Loucy (cell line): Measurements from ENCODE around the gene OCLN.
"Not testable (repeated sequence)": the region's sequence is repeated elsewhere in the genome, so short reads cannot be mapped to it uniquely, and the experiment has no call there.

Experiments
- H2AFZ ChIP-seq: fragments of 200-600 bp; sonication (generic); 2 replicates; pipeline ENCODE4 v1.6.0; 2016; ENCODE audit warnings: antibody characterized with exemption, mild to moderate bottlenecking, low read length, moderate library complexity
- H3F3A ChIP-seq: fragments of 200-600 bp; 2 replicates; pipeline ENCODE4 v1.6.0; 2016; ENCODE audit warnings: antibody characterized with exemption, low read depth, mild to moderate bottlenecking
- H3K27me3 ChIP-seq: fragments of 200-600 bp; sonication (generic); 2 replicates; pipeline ENCODE4 v1.6.1; 2014; ENCODE audit warnings: low read length, mild to moderate bottlenecking; ENCODE audit not compliant: insufficient read depth, poor library complexity, severe bottlenecking
- H3K36me3 ChIP-seq: fragments of 200-600 bp; sonication (generic); 2 replicates; pipeline ENCODE4 v1.6.1; 2016; ENCODE audit warnings: low read length; ENCODE audit not compliant: insufficient read depth
- H3K4me1 ChIP-seq: fragments of 200-600 bp; sonication (generic); 2 replicates; pipeline ENCODE4 v1.5.1; 2014; ENCODE audit warnings: low read length, mild to moderate bottlenecking; ENCODE audit not compliant: insufficient read depth, poor library complexity, severe bottlenecking
- H3K4me2 ChIP-seq: fragments of 200-600 bp; sonication (generic); 2 replicates; pipeline ENCODE4 v1.6.0; 2014; ENCODE audit warnings: antibody characterized with exemption, low read length, low read depth, mild to moderate bottlenecking; ENCODE audit not compliant: poor library complexity, severe bottlenecking
- H3K4me3 ChIP-seq: fragments of 200-600 bp; sonication (generic); 2 replicates; pipeline ENCODE4 v1.5.1; 2014; ENCODE audit warnings: low read length, mild to moderate bottlenecking, mixed read lengths; ENCODE audit not compliant: poor library complexity, severe bottlenecking
- H3K79me2 ChIP-seq: fragments of 200-600 bp; sonication (generic); 2 replicates; pipeline ENCODE4 v1.6.1; 2014; ENCODE audit warnings: low read length; ENCODE audit not compliant: insufficient read depth
- H3K9ac ChIP-seq: fragments of 200-600 bp; sonication (generic); 2 replicates; pipeline ENCODE4 v1.6.0; 2014; ENCODE audit warnings: mild to moderate bottlenecking, low read depth, low read length, moderate library complexity; ENCODE audit not compliant: poor library complexity, severe bottlenecking
- H3K9me2 ChIP-seq: fragments of 200-600 bp; sonication (generic); replicated peaks from 2 replicates; pipeline ENCODE4 v1.6.1; 2016; ENCODE audit warnings: low read depth, low read length, mixed read lengths
- H3K9me3 ChIP-seq: fragments of 200-600 bp; sonication (generic); 2 replicates; pipeline ENCODE4 v1.6.1; 2014; ENCODE audit warnings: mild to moderate bottlenecking, antibody characterized with exemption, low read length, low read depth; ENCODE audit not compliant: insufficient read depth
- H4K20me1 ChIP-seq: fragments of 200-600 bp; sonication (generic); 2 replicates; pipeline ENCODE4 v1.6.0; 2014; ENCODE audit warnings: antibody characterized with exemption, low read length, mild to moderate bottlenecking; ENCODE audit not compliant: insufficient read depth, poor library complexity, severe bottlenecking
- EZH2phosphoT487 ChIP-seq: fragments of 200-600 bp; IDR thresholded peaks from 2 replicates; pipeline ENCODE4 v1.6.1; 2018; ENCODE audit warnings: antibody characterized with exemption, mild to moderate bottlenecking, moderate library complexity, borderline replicate concordance
- TF ChIP-seq, protein P1 (sequence below): fragments of 200-600 bp; sonication (generic); conservative IDR thresholded peaks from 2 replicates; pipeline ENCODE4 v1.5.1; 2014; ENCODE audit warnings: mild to moderate bottlenecking, antibody characterized with exemption, low read length

The OCLN gene

DNA sequence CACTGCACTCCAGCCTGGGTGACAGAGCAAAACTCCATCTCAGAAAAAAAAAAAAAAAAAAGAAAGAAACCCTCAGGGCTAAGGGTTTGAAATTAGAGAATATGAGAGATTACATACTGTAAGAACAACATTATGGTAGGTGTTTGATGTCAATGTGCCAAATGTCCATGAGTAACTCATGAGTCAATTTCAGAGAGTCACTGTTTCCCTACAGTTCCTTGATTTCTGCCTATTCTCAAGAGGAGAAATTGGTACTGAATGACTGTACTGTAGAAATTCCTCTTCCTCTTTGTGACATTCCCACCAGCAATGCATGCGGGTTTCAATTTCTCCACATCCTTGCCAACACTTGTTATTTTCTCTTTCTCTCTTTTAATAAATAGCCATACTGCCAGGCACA is 42.5 kb upstream of the OCLN start:
- TF ChIP-seq, protein P1, sequence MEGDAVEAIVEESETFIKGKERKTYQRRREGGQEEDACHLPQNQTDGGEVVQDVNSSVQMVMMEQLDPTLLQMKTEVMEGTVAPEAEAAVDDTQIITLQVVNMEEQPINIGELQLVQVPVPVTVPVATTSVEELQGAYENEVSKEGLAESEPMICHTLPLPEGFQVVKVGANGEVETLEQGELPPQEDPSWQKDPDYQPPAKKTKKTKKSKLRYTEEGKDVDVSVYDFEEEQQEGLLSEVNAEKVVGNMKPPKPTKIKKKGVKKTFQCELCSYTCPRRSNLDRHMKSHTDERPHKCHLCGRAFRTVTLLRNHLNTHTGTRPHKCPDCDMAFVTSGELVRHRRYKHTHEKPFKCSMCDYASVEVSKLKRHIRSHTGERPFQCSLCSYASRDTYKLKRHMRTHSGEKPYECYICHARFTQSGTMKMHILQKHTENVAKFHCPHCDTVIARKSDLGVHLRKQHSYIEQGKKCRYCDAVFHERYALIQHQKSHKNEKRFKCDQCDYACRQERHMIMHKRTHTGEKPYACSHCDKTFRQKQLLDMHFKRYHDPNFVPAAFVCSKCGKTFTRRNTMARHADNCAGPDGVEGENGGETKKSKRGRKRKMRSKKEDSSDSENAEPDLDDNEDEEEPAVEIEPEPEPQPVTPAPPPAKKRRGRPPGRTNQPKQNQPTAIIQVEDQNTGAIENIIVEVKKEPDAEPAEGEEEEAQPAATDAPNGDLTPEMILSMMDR, result no peak
- no peak for TF ChIP-seq EZH2phosphoT487
- H3K9me3 ChIP-seq, result no peaks in the 10 kb centered on the region
- H3K9ac ChIP-seq, result no peak overlapping the region
- H3K4me3 ChIP-seq, result no peak overlapping the region
- H3K27me3 ChIP-seq, result no peaks in the 10 kb centered on the region
- H3K36me3 ChIP-seq, result no peaks in the 10 kb centered on the region
- no peaks in the 10 kb centered on the region for H3K9me2 ChIP-seq
- no peak overlapping the region for H3K4me2 ChIP-seq
- no peaks in the 10 kb centered on the region for H3K4me1 ChIP-seq
- no peaks in the 10 kb centered on the region for H3K79me2 ChIP-seq
- no peaks in the 10 kb centered on the region for H4K20me1 ChIP-seq
- no peaks in the 10 kb centered on the region for H3F3A ChIP-seq
- no peak overlapping the region for H2AFZ ChIP-seq

DNA sequence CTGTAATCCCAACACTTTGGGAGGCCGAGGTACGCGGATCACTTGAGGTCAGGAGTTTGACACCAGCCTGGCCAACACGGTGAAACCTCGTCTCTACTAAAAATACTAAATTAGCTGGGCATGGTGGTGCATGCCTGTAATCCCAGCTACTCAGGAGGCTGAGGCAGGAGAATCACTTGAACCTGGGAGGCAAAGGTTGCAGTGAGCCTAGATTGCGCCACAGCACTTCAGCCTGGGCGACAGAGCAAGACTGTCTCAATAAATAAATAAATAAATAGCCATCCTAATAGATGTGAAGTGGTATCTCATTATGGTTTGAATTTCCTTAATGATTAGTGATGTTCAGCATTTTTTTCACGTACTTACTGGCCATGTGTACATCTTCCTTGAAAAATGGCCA is 42.1 kb upstream of the OCLN start:
- not testable (repeated sequence) for H3K79me2 ChIP-seq, H3K4me2 ChIP-seq, H3K36me3 ChIP-seq, H3K9me3 ChIP-seq, H3K9me2 ChIP-seq, H3K27me3 ChIP-seq, H3K4me1 ChIP-seq, H3F3A ChIP-seq, H3K9ac ChIP-seq, H3K4me3 ChIP-seq, H2AFZ ChIP-seq, H4K20me1 ChIP-seq

DNA sequence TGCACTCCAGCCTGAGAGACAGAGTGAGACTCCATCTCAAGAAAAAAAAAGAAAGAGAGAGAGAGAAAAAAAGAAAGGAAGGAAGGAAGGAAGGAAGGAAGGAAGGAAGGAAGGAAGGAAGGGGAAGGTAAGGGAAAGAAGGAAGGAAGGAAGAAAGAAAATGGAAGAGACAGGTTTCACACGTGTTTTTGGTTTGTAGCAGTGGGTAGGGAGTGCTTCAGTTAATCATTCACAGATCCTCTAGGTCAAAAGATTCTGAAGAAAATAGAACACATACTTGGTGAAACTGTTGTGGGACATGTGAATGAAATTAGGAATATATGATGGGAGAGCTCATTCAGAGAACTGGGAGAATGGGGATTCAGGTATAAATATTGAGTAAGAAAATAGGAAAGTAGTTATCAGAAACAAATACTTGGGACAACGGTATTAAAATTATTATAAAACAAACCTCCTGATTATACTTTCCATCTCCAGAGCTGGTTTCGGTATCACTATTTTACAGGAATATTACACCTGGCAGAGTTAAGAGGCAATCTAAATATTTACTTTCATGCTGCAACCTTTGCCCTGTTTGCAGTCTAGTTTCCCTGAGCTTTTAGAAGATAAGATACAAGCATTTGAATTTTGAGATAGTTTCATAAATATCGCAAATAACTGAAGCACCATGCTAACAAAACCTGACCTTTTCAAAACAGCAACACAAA is 40.5 kb upstream of the OCLN start:
- TF ChIP-seq, protein P1, result no peak
- TF ChIP-seq EZH2phosphoT487, result no peak
- Histone ChIP-seq H3K9me3 (no peaks in the 10 kb centered on the region), H2AFZ (no peak overlapping the region), H3K36me3 (no peaks in the 10 kb centered on the region), H3F3A (no peaks in the 10 kb centered on the region), H3K9ac (no peak overlapping the region), H3K4me3 (no peak overlapping the region), H3K27me3 (no peaks in the 10 kb centered on the region), H3K9me2 (no peaks in the 10 kb centered on the region), H3K4me2 (no peak overlapping the region), H3K79me2 (no peaks in the 10 kb centered on the region), H3K4me1 (no peaks in the 10 kb centered on the region), H4K20me1 (no peaks in the 10 kb centered on the region)

DNA sequence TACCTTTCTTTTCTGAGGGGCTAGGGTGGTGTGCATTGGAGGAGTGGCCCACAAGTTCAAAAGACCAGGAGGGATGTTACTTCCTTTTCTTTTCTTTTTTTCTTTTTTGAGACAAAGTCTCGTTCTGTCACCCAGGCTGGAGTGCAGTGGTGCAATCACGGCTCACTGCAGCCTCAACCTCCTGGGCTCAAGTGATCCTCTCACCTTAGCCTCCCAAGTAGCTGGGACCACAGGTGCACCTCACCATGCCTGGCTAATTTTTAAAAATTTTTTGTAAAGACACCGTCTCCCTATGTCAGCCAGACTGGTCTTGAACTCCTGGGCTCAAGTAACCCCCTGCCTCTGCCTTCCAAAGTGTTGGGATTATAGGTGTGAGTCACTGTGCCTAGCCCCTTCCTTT is 39.1 kb upstream of the OCLN start:
- not testable (repeated sequence) for H2AFZ ChIP-seq, H3F3A ChIP-seq, H3K9ac ChIP-seq, H3K36me3 ChIP-seq, H3K9me3 ChIP-seq, H3K27me3 ChIP-seq, H3K79me2 ChIP-seq, H3K4me3 ChIP-seq, H3K9me2 ChIP-seq, H3K4me2 ChIP-seq, H4K20me1 ChIP-seq, H3K4me1 ChIP-seq
